AML-193 (cell line): ENCODE data around the gene PRSS38.

Source experiments
- DNase-seq, 2 experiments: peaks; one replicate each; lab custom pipeline; 2025; lab: John Stamatoyannopoulos, UW

PRSS38 gene

GRCh38 chr1:227886503-227886961 is 71.1 kb downstream of the PRSS38 start:
- no peak for DNase-seq

GRCh38 chr1:227886993-227887696 is 71.7 kb downstream of the PRSS38 start:
- DNase-seq = no peak

GRCh38 chr1:227887697-227888403 is 72.4 kb downstream of the PRSS38 start:
- no peak for DNase-seq

GRCh38 chr1:227888404-227889046 is 73.0 kb downstream of the PRSS38 start:
- no peak for DNase-seq

GRCh38 chr1:227889047-227889862 is 73.8 kb downstream of the PRSS38 start:
- DNase-seq = no peak

GRCh38 chr1:227889863-227890405 is 74.5 kb downstream of the PRSS38 start:
- no peak for DNase-seq

GRCh38 chr1:227890451-227891222 is 75.2 kb downstream of the PRSS38 start:
- no peak for DNase-seq

- no peak for DNase-seq
These were observed 75.9 kb downstream of the PRSS38 start for GRCh38 chr1:227891223-227891954.

- no peak for DNase-seq
These were observed 76.5 kb downstream of the PRSS38 start for GRCh38 chr1:227891955-227892488.

GRCh38 chr1:227892489-227893299 is 77.2 kb downstream of the PRSS38 start:
- no peak for DNase-seq

GRCh38 chr1:227893300-227893948 is 77.9 kb downstream of the PRSS38 start:
- DNase-seq = no peak

- no peak for DNase-seq
These were observed 78.7 kb downstream of the PRSS38 start for GRCh38 chr1:227893949-227894721.

- DNase-seq = no peak
These were observed 79.5 kb downstream of the PRSS38 start for GRCh38 chr1:227894831-227895451.
